Suprapubic skin (tissue), 4 donors: ENCODE measurements around the gene SMURF2.

Experiments
- EP300 ChIP-seq: sonication (generic); formaldehyde crosslinking; IDR thresholded peaks from one replicate; pipeline ENCODE4 v1.6.1; 2017; ENCODE audit warnings: antibody characterized with exemption
- POLR2A ChIP-seq, 2 donors: fragments of 450-650 bp; IDR thresholded peaks; one replicate each; pipeline ENCODE4 v1.6.1; 2017; ENCODE audit warnings: antibody characterized with exemption in 2 of 2, mild to moderate bottlenecking in 2 of 2, moderate library complexity in 2 of 2
- POLR2AphosphoS5 ChIP-seq, 3 donors: sonication (generic); formaldehyde crosslinking; IDR thresholded peaks; one replicate each; pipeline ENCODE4 v1.6.1; 2017; ENCODE audit warnings: antibody characterized with exemption in 3 of 3
- TF ChIP-seq, protein P1 (sequence below), 2 donors: fragments of 200-600 bp in 1 of 2; fragments of 450-650 bp in 1 of 2; sonication (generic) in 1 of 2; IDR thresholded peaks; one replicate each; pipeline ENCODE4 v1.5.1; 2016 to 2019; ENCODE audit warnings: antibody characterized with exemption in 2 of 2, mild to moderate bottlenecking in 1 of 2, moderate library complexity in 1 of 2

DNA sequence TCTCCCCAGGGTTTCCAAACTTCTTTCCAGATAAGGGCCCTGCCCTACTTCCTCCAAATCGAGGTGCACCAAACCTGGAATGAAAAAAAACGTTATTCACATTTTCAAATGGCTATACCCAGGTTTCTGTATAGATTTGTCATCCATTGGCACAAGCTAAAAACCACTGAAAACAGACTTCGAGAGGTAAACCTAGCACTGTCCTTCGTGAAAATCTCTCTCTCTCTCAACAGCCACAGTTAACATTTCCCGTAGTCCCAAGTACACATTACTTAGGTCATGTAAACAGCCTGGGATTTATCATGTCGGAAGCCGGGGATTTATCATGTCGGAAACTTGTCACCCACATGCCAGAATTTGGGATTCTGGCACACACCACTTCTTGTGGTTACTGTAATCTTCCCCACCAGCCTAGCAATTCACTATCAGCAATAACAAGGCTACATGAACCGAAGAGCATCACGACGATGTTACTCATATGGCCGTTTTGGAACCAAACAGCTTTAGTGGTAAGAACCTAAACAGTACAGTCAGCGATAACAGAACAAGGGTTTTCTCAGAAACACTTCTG lies 157.3 kb downstream of the SMURF2 start:
- TF ChIP-seq POLR2A (IDR thresholded peaks at IDR 0.05), result no peak
- TF ChIP-seq, protein P1, sequence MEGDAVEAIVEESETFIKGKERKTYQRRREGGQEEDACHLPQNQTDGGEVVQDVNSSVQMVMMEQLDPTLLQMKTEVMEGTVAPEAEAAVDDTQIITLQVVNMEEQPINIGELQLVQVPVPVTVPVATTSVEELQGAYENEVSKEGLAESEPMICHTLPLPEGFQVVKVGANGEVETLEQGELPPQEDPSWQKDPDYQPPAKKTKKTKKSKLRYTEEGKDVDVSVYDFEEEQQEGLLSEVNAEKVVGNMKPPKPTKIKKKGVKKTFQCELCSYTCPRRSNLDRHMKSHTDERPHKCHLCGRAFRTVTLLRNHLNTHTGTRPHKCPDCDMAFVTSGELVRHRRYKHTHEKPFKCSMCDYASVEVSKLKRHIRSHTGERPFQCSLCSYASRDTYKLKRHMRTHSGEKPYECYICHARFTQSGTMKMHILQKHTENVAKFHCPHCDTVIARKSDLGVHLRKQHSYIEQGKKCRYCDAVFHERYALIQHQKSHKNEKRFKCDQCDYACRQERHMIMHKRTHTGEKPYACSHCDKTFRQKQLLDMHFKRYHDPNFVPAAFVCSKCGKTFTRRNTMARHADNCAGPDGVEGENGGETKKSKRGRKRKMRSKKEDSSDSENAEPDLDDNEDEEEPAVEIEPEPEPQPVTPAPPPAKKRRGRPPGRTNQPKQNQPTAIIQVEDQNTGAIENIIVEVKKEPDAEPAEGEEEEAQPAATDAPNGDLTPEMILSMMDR (IDR thresholded peaks at IDR 0.05), result no peak
- TF ChIP-seq EP300, result no peak
- no peak for TF ChIP-seq POLR2AphosphoS5 (IDR thresholded peaks at IDR 0.05)
